ENCODE data around the gene PLCL1. TPM values are rescaled to one million over a fixed set of nuclear protein-coding genes. Genes with fewer than 3 reads are reported as not detected.

PLCL1 gene
- total RNA-seq, 3 donors from 2014 or later (not counting 1 experiment from before 2014, with no cell fraction given) = 0.86 to 2.8 (median 1.1) TPM

GRCh38 chr2:197975931-197976519, 171.6 kb downstream of the PLCL1 start:
- whole genome bisulfite sequencing (ENCODE audit: insufficient coverage) = 90% methylated on average over 5 of the region's 5 CpGs

DNA sequence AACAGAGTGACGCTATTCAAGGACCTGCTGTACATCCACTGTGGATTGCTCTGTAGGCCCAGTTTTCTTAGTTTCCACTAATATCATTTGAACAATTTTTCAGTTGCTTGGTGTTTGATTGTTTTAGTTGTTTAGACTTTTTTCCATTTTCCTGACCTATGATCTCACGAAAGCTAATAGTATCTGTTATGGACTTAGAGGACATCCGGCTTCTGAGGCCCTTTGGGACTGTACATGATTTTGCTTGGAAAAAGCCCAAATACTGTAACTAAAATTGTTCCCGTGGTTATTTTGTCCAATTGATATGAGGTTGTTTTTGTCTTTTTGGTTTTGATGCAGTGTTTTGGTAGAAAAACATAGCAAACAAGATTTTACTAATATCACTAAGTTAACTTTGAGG, 174.6 kb downstream of the PLCL1 start:
- intact Hi-C loops (cut with micrococcal nuclease) = no loop called here

More at GRCh38 chr2:197975931-197976519, 171.6 kb downstream of the PLCL1 start:
- no peak for TF ChIP-seq CTCF (IDR thresholded peaks at IDR 0.05)
- no peaks in the 10 kb centered on the region for H3K9me3 ChIP-seq (ENCODE audit: control insufficient read depth, insufficient read depth, low read length)
- Mint-ChIP-seq H3K27me3 (ENCODE audit: low read depth in 2 of 2) (no peaks in the 10 kb centered on the region), H3K27ac (no peak overlapping the region), H3K4me3 (no peak overlapping the region), H3K36me3 (no peaks in the 10 kb centered on the region), H3K4me1 (no peaks in the 10 kb centered on the region), H3K9me3 (peaks cover 0 to 6% of the 10 kb centered on the region in 2 donors)
- no peak overlapping the region for H3K27ac ChIP-seq (ENCODE audit: low read length)
- no peak overlapping the region for H3K4me3 ChIP-seq (ENCODE audit: low read length)
- H3K4me1 ChIP-seq (ENCODE audit: control insufficient read depth, insufficient read depth, low read length) = no peaks in the 10 kb centered on the region
- no peak for ATAC-seq
- DNase-seq = no peak
- H3K36me3 ChIP-seq (ENCODE audit: control insufficient read depth, insufficient read depth, low read length) = no peaks in the 10 kb centered on the region
- intact Hi-C loops (cut with micrococcal nuclease) = no loop called here
- no peaks in the 10 kb centered on the region for H3K27me3 ChIP-seq (ENCODE audit: control insufficient read depth, insufficient read depth, low read length)

GRCh38 chr2:197982565-197982964, 178.2 kb downstream of the PLCL1 start:
- no peak for TF ChIP-seq CTCF (IDR thresholded peaks at IDR 0.05)
- no peaks in the 10 kb centered on the region for H3K36me3 Mint-ChIP-seq
- no peaks in the 10 kb centered on the region for H3K4me1 Mint-ChIP-seq
- Histone ChIP-seq H3K36me3 (ENCODE audit: control insufficient read depth, insufficient read depth, low read length) (no peaks in the 10 kb centered on the region), H3K4me1 (ENCODE audit: control insufficient read depth, insufficient read depth, low read length) (no peaks in the 10 kb centered on the region), H3K27me3 (ENCODE audit: control insufficient read depth, insufficient read depth, low read length) (no peaks in the 10 kb centered on the region), H3K4me3 (ENCODE audit: low read length) (no peak overlapping the region), H3K27ac (ENCODE audit: low read length) (no peak overlapping the region), H3K9me3 (ENCODE audit: control insufficient read depth, insufficient read depth, low read length) (no peaks in the 10 kb centered on the region)
- DNase-seq (no peak), ATAC-seq (no peak)
- WGBS (ENCODE audit: insufficient coverage) = 84% methylated on average over 2 of the region's 2 CpGs
- H3K27ac Mint-ChIP-seq = no peak overlapping the region
- no peaks in the 10 kb centered on the region for H3K9me3 Mint-ChIP-seq
- H3K27me3 Mint-ChIP-seq (ENCODE audit: low read depth in 2 of 2) = no peaks in the 10 kb centered on the region
- H3K4me3 Mint-ChIP-seq = no peak overlapping the region
- intact Hi-C loops (cut with micrococcal nuclease) = no loop called here

More for the DNA sequence above, 174.6 kb downstream of the PLCL1 start:
- Histone ChIP-seq H3K36me3 (ENCODE audit: control insufficient read depth, insufficient read depth, low read length) (no peaks in the 10 kb centered on the region), H3K9me3 (ENCODE audit: control insufficient read depth, insufficient read depth, low read length) (no peaks in the 10 kb centered on the region), H3K27ac (ENCODE audit: low read length) (no peak overlapping the region), H3K4me1 (ENCODE audit: control insufficient read depth, insufficient read depth, low read length) (no peaks in the 10 kb centered on the region), H3K4me3 (ENCODE audit: low read length) (no peak overlapping the region), H3K27me3 (ENCODE audit: control insufficient read depth, insufficient read depth, low read length) (no peaks in the 10 kb centered on the region)
- no peaks in the 10 kb centered on the region for H3K4me1 Mint-ChIP-seq
- 94% methylated on average over 3 of the region's 4 CpGs for WGBS (ENCODE audit: insufficient coverage)
- DNase-seq (no peak), ATAC-seq (no peak)
- no peaks in the 10 kb centered on the region for H3K27me3 Mint-ChIP-seq (ENCODE audit: low read depth in 2 of 2)
- H3K36me3 Mint-ChIP-seq = no peaks in the 10 kb centered on the region
- H3K27ac Mint-ChIP-seq = no peak overlapping the region
- peaks cover 0 to 4% of the 10 kb centered on the region in 2 donors for H3K9me3 Mint-ChIP-seq
- TF ChIP-seq CTCF (IDR thresholded peaks at IDR 0.05) = no peak
- no peak overlapping the region for H3K4me3 Mint-ChIP-seq
